Smooth muscle cell (in vitro differentiated cells): ENCODE data around the gene PNPLA3. TPM values are rescaled to one million over a fixed set of nuclear protein-coding genes. Genes with fewer than 3 reads are reported as not detected.

ENCODE experiments used
- DNase-seq: peaks from one replicate; lab custom pipeline; 2025; ENCODE audit not compliant: unreplicated experiment; lab: John Stamatoyannopoulos, UW
- H2AFZ ChIP-seq: fragments of 200-600 bp; sonication (generic); 2 replicates; pipeline ENCODE4 v1.6.0; 2016; ENCODE audit warnings: antibody characterized with exemption, low read depth, mild to moderate bottlenecking
- H3F3A ChIP-seq: fragments of 200-600 bp; sonication (generic); 2 replicates; pipeline ENCODE4 v1.6.0; 2017; ENCODE audit warnings: antibody characterized with exemption, low read depth
- H3K27ac ChIP-seq: fragments of 200-600 bp; sonication (generic); 2 replicates; pipeline ENCODE4 v1.5.1; 2016; ENCODE audit warnings: low read depth, mild to moderate bottlenecking
- H3K27me3 ChIP-seq: fragments of 200-600 bp; sonication (generic); 2 replicates; pipeline ENCODE4 v1.6.1; 2016; ENCODE audit warnings: low read depth, mild to moderate bottlenecking
- H3K36me3 ChIP-seq: fragments of 200-600 bp; sonication (generic); 2 replicates; pipeline ENCODE4 v1.5.1; 2016; ENCODE audit warnings: low read depth
- H3K4me1 ChIP-seq: fragments of 200-600 bp; sonication (generic); 2 replicates; pipeline ENCODE4 v1.5.1; 2016; ENCODE audit warnings: low read depth
- H3K4me2 ChIP-seq: fragments of 200-600 bp; sonication (generic); 2 replicates; pipeline ENCODE4 v1.6.0; 2016; ENCODE audit warnings: mild to moderate bottlenecking
- H3K4me3 ChIP-seq: fragments of 200-600 bp; sonication (generic); 2 replicates; pipeline ENCODE4 v1.5.1; 2016; ENCODE audit warnings: mild to moderate bottlenecking
- H3K79me2 ChIP-seq: fragments of 200-600 bp; sonication (generic); 2 replicates; pipeline ENCODE4 v1.6.0; 2016; ENCODE audit warnings: low read depth, mild to moderate bottlenecking
- H3K9ac ChIP-seq: fragments of 200-600 bp; sonication (generic); 2 replicates; pipeline ENCODE4 v1.6.0; 2016; ENCODE audit warnings: low read depth
- H3K9me3 ChIP-seq: fragments of 200-600 bp; sonication (generic); replicated peaks from 2 replicates; pipeline ENCODE4 v1.5.1; 2016; ENCODE audit warnings: low read depth
- H4K20me1 ChIP-seq: fragments of 200-600 bp; sonication (generic); 2 replicates; pipeline ENCODE4 v1.6.0; 2016; ENCODE audit warnings: low read depth
- WGBS: methylation state at CpG from one replicate; pipeline ENCODE4 v1.1.7; 2016; ENCODE audit warnings: low lambda C conversion rate; 5-methylcytosine and 5-hydroxymethylcytosine counted together
- polyA plus RNA-seq: library from polyadenylated mRNA; unstranded; fragments of >200 nt; fragmentation: Nextera tagmentation; extraction: Ambion mirVana; gene quantifications from 2 replicates; pipeline ENCODE4 v1.2.1, GENCODE V29; 2016
- total RNA-seq: library from RNA; depleted of rRNA; stranded (reverse); fragments of >200 nt; gene quantifications from 2 replicates; pipeline ENCODE4 v1.2.3, GENCODE V29; 2014
- TF ChIP-seq, protein P1 (sequence below): fragments of 200-600 bp; sonication (generic); IDR thresholded peaks from 2 replicates; pipeline ENCODE4 v1.5.1; 2017; ENCODE audit warnings: borderline replicate concordance, mild to moderate bottlenecking, antibody characterized with exemption; ENCODE audit not compliant: insufficient read depth, poor library complexity, severe bottlenecking

PNPLA3 gene
- total and polyA plus RNA-seq, 2 experiments from 2014 or later: 11.0 to 14.5 TPM

DNA sequence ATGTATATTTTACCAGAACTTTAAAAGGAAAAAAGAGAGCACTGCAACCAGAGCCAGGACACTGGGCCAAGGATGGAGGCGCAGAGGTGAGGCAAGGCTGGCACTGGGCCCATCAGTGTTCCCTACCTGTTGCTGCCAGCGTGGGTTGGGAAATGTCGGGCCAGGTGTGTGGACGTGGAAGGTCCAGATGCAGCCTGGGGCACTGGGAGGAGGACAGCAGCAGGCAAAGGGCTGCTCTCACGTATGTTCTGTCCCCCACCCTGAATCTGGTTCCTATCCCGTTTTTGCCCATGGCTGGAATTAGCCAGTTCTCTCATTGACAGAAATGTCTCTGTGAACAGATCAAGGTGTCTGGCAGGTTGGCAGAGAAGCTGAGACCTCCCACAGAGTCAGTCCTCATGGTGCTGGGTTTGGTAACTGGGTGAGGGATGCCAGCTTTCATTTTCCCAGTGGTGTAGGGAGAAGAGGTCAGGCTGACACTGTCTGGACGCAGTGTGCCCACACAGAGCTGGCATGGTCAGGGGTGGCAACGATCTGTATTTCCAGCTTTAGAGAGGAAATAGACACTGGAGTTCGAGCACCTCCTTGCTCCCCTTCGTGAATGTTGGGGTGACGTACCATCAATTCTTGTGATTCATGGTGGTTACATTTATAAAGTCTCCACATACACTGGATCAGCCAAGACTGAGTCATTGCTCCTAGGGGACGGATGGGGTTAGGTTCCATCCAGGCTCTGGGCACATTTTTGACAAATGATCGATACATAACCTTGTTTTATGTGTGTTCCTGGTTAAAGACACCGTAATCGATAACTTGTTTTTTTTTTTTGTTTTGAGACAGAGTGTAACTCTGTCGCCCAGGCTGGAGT lies 4.3 kb upstream of the PNPLA3 start:
- no peak overlapping the region for H2AFZ ChIP-seq
- H3K9ac ChIP-seq: no peak overlapping the region
- DNase-seq: no peak
- TF ChIP-seq, protein P1, sequence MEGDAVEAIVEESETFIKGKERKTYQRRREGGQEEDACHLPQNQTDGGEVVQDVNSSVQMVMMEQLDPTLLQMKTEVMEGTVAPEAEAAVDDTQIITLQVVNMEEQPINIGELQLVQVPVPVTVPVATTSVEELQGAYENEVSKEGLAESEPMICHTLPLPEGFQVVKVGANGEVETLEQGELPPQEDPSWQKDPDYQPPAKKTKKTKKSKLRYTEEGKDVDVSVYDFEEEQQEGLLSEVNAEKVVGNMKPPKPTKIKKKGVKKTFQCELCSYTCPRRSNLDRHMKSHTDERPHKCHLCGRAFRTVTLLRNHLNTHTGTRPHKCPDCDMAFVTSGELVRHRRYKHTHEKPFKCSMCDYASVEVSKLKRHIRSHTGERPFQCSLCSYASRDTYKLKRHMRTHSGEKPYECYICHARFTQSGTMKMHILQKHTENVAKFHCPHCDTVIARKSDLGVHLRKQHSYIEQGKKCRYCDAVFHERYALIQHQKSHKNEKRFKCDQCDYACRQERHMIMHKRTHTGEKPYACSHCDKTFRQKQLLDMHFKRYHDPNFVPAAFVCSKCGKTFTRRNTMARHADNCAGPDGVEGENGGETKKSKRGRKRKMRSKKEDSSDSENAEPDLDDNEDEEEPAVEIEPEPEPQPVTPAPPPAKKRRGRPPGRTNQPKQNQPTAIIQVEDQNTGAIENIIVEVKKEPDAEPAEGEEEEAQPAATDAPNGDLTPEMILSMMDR: no peak
- H3K4me1 ChIP-seq: peaks cover 8% of the 10 kb centered on the region
- H3F3A ChIP-seq: no peaks in the 10 kb centered on the region
- no peak overlapping the region for H3K27ac ChIP-seq
- WGBS: 91% methylated on average over 16 of the region's 16 CpGs
- no peaks in the 10 kb centered on the region for H3K9me3 ChIP-seq
- H3K27me3 ChIP-seq: no peaks in the 10 kb centered on the region
- no peaks in the 10 kb centered on the region for H3K36me3 ChIP-seq
- H3K4me2 ChIP-seq: no peak overlapping the region
- H3K79me2 ChIP-seq: no peaks in the 10 kb centered on the region
- no peaks in the 10 kb centered on the region for H4K20me1 ChIP-seq
- H3K4me3 ChIP-seq: no peak overlapping the region

DNA sequence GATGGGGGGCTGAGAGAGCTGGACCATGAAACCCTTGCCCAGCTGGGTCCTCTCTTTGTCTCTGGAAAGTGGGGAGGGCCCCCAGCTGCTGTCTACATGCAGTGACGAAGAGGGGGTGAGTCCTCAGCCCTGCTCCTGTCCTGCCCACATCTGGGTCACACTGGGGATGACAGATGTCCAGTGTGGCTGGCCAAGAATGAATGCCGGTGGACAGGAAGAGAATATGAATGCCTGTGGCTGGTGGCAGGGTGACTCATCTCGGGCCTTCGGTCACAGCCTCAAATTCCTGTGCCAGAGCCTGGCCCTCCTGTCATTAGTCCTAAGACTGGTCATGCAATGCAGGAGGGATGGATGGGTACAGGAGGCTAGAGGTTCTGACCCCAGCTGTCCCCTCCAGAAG lies 2.2 kb upstream of the PNPLA3 start:
- Histone ChIP-seq H4K20me1 (peaks cover 9% of the 10 kb centered on the region), H3K4me3 (no peak overlapping the region), H3K27ac (peak overlapping the region; percentile 65), H2AFZ (no peak overlapping the region), H3F3A (peaks cover 5% of the 10 kb centered on the region), H3K4me2 (peak overlapping the region; percentile 11), H3K36me3 (no peaks in the 10 kb centered on the region), H3K9ac (no peak overlapping the region), H3K79me2 (no peaks in the 10 kb centered on the region), H3K27me3 (no peaks in the 10 kb centered on the region), H3K4me1 (peaks cover 26% of the 10 kb centered on the region), H3K9me3 (no peaks in the 10 kb centered on the region)
- TF ChIP-seq, protein P1: no peak
- WGBS: 19% methylated on average over 4 of the region's 4 CpGs
- no peak for DNase-seq

DNA sequence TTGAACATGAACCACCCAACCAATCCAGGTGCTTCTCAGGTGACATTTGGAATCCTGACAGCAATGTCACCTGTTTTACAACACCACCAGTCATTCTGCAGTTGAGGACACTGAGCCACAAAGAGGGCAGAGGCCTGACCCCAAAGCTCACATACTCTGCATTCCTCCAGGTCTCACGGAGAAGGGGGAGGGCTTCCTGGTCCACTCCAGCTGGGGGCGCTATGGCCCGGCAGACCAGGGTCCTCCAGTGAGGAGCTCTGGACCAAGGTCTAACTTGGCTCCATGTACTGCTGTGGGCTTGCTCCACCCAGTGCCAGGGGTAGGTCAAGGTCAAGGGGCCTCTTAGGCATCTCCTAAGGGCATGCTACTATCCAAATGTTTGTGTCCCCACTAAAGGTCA lies 1.5 kb upstream of the PNPLA3 start:
- Histone ChIP-seq H3K4me3 (no peak overlapping the region), H3K36me3 (no peaks in the 10 kb centered on the region), H3F3A (peaks cover 5% of the 10 kb centered on the region), H3K79me2 (no peaks in the 10 kb centered on the region), H3K27ac (peak overlapping the region; percentile 65), H3K9ac (no peak overlapping the region), H3K4me1 (peaks cover 26% of the 10 kb centered on the region), H3K4me2 (peak overlapping the region; percentile 11), H3K9me3 (no peaks in the 10 kb centered on the region), H2AFZ (no peak overlapping the region), H3K27me3 (no peaks in the 10 kb centered on the region), H4K20me1 (peaks cover 9% of the 10 kb centered on the region)
- DNase-seq: no peak
- TF ChIP-seq, protein P1: no peak
- WGBS: 68% methylated on average over 3 of the region's 3 CpGs
